HL-60/S4 (cell line): Measurements from ENCODE around the gene MDM1.

Experiments
- in situ Hi-C: fragments of 300-500 bp; cut with MboI; formaldehyde crosslinking; loops from 2 replicates; pipeline ENCODE4 v1.14.3; 2022; ENCODE audit warnings: low sequenced_read_pairs

MDM1 gene

GRCh38 chr12:68280240-68280639 lies 51.9 kb downstream of the MDM1 start:
- in situ Hi-C loops = no loop called here

- in situ Hi-C loops = no loop called here
Measured at GRCh38 chr12:68279227-68280054, 52.7 kb downstream of the MDM1 start.

GRCh38 chr12:68276402-68276930 lies 55.7 kb downstream of the MDM1 start:
- in situ Hi-C loops = no loop called here

GRCh38 chr12:68272732-68273131 lies 59.4 kb downstream of the MDM1 start:
- in situ Hi-C loops = no loop called here

GRCh38 chr12:68271346-68271745 lies 60.8 kb downstream of the MDM1 start:
- in situ Hi-C loops = no loop called here

GRCh38 chr12:68270358-68270757 lies 61.8 kb downstream of the MDM1 start:
- in situ Hi-C loops = no loop called here

- in situ Hi-C loops = no loop called here
Measured at GRCh38 chr12:68269779-68270178, 62.4 kb downstream of the MDM1 start.

GRCh38 chr12:68268967-68269366 lies 63.2 kb downstream of the MDM1 start:
- in situ Hi-C loops = no loop called here

- in situ Hi-C loops = no loop called here
Measured at GRCh38 chr12:68267892-68268396, 64.2 kb downstream of the MDM1 start.

GRCh38 chr12:68264857-68265256 lies 67.3 kb downstream of the MDM1 start:
- in situ Hi-C loops = no loop called here

- in situ Hi-C loops = no loop called here
Measured at GRCh38 chr12:68264158-68264855, 67.9 kb downstream of the MDM1 start.

GRCh38 chr12:68263366-68263765 lies 68.8 kb downstream of the MDM1 start:
- in situ Hi-C loops = no loop called here

GRCh38 chr12:68261896-68262295 lies 70.3 kb downstream of the MDM1 start:
- in situ Hi-C loops = no loop called here

- in situ Hi-C loops = no loop called here
Measured at GRCh38 chr12:68260153-68260552, 72.0 kb downstream of the MDM1 start.

- in situ Hi-C loops = no loop called here
Measured at GRCh38 chr12:68259318-68259940, 72.7 kb downstream of the MDM1 start.

GRCh38 chr12:68253504-68253903 lies 78.7 kb downstream of the MDM1 start, which contains the start of gene IL22:
IL22 (minus strand) TSS chr12:68253604; CDS start chr12:68253448, 156 bp downstream.
- in situ Hi-C loops = no loop called here

GRCh38 chr12:68252077-68252476 lies 80.1 kb downstream of the MDM1 start:
- in situ Hi-C loops = no loop called here

GRCh38 chr12:68250454-68250853 lies 81.7 kb downstream of the MDM1 start:
- in situ Hi-C loops = no loop called here

GRCh38 chr12:68247785-68248184 lies 84.4 kb downstream of the MDM1 start:
- in situ Hi-C loops = no loop called here

- in situ Hi-C loops = no loop called here
Measured at GRCh38 chr12:68246350-68246749, 85.8 kb downstream of the MDM1 start.
